HG03045 (cell line): Measurements from ENCODE around the gene RRAGA.
"Not testable (repeated sequence)": the region's sequence is repeated elsewhere in the genome, so short reads cannot be mapped to it uniquely, and the experiment has no call there.

Experiments used
- ATAC-seq: cut with Tn5 transposase; IDR thresholded peaks from one replicate; pipeline ENCODE4 v1.9.1; 2021; ENCODE audit warnings: mild to moderate bottlenecking, moderate library complexity; ENCODE audit not compliant: unreplicated experiment

Gene RRAGA

DNA sequence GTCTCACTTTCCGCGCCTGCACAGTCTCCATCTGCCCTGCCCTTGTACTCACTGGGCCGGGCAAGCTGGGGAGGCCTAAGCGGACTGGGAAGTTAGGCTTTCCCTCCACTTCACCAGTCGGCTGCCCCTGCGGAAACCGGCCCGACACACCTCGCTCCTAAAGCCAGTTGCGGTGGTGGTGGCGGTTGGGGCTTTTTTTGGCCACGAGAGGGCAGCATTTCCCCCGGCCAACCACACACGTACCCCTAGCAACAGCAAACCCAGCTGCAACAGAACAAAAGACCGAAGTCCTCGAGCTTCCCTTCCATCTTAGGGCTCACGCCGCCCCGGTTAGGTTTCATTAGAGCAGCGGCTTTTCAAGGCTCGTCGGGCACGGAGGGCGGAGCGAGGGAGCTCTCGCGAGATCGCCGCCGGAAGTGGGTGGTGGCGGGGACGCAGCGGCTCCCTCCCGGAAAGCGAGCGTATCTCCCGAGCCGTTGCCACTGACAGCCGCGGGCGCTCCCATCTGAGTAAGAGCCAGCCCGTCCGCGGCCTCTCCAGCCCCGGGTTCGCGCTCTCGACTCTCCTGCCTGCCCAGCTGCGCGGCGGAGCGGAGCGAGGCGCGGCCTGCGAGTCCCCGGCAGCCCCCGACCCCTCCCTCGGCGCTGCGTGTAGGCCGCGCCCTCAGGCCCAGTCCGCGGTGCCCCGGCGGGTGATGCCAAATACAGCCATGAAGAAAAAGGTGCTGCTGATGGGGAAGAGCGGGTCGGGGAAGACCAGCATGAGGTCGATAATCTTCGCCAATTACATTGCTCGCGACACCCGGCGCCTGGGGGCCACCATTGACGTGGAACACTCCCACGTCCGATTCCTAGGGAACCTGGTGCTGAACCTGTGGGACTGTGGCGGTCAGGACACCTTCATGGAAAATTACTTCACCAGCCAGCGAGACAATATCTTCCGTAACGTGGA lies at the start of gene RRAGA:
Gene RRAGA, plus strand, starts transcription at position 462 of the 951 bp plus-strand sequence. Its CDS starts 233 bp downstream, at position 695.
- peak; percentile 89 for ATAC-seq

- ATAC-seq = no peak
These were observed 49.1 kb upstream of the RRAGA start for GRCh38 chr9:19000133-19000532.

GRCh38 chr9:19009391-19009965 lies 39.7 kb upstream of the RRAGA start:
- no peak for ATAC-seq

DNA sequence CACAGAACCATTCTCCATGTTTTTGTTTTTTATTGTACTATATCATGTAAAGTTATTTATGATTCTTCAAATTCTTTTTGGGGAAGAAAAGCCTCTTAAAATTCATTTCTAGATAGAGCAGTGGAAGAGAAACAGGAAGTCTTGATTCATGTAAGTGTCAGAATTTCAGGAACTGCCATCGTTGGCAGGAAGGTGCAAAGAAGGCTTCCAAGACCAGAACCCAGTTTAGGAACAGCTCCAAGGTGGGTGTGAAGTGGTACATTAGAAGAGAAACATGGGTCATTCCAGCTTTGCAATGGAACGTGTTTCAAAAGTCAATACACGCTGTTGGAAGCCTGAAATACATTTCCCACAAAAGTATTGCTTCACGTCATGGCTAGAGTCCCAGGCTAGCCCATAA lies 31.0 kb upstream of the RRAGA start:
- ATAC-seq = no peak

DNA sequence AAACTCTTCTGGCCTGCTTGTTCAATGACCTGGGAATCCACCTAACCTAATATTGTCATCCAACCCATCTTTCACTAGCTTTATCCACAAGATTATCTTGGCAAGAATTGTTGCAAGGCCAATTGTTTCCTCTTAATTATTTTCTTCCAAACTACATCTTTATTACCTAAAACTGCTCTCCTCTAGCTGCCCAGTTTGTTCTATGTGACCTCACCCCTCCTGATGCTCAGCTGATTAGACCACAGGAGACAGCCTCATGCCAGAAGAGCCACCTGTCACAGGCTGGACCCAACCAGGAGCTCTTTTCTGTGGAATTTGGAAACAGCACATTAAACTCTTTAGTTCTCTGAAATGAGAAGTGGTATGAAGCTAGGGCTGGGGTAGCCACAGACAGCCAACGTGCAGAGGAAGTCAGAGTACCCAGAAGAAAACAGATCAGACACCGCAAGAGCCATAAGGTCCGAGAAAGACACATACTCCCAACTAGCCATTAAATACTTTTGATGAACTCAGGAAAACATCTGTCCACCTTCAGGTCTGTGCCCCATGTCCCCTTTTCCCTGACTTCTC lies 28.3 kb upstream of the RRAGA start:
- no peak for ATAC-seq

DNA sequence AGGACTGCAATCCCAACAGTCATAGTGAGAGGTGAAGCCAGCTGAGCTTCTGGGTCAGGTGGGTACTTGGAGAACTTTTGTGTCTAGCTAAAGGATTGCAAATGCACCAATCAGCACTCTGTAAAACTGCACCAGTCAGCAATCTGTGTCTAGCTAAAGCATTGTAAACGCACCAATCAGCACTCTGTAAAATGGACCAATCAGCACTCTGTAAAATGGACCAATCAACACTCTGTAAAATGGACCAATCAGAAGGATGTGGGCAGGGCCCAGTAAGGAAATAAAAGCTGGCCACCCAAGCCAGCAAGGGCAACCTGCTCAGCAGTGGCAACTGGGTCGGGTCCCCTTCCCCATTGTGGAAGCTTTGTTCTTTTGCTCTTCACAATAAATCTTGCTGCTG lies 27.6 kb upstream of the RRAGA start:
- ATAC-seq = not testable (repeated sequence)

DNA sequence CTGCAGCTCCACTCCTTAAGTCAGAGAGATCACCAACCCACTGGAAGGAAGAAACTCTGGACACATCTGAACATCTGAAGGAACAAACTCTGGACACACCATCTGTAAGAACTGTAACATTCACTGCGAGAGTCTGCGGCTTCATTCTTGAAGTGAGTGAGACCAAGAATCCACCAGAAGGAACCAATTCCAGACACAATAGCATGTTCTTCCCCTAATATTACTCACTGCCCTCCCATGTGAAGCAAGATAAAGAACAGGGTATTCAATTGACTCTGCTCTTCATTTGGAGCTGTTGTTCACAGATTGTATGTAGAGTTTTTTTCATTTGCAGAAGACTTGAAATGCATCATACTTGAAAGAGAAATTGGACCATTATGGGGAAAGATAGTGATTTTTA lies 27.0 kb upstream of the RRAGA start:
- peak; percentile 65 for ATAC-seq

GRCh38 chr9:19023078-19023477 lies 26.1 kb upstream of the RRAGA start:
- ATAC-seq = no peak

GRCh38 chr9:19026375-19026774 lies 22.9 kb upstream of the RRAGA start:
- ATAC-seq = no peak

GRCh38 chr9:19027825-19028224 lies 21.4 kb upstream of the RRAGA start:
- ATAC-seq = no peak

DNA sequence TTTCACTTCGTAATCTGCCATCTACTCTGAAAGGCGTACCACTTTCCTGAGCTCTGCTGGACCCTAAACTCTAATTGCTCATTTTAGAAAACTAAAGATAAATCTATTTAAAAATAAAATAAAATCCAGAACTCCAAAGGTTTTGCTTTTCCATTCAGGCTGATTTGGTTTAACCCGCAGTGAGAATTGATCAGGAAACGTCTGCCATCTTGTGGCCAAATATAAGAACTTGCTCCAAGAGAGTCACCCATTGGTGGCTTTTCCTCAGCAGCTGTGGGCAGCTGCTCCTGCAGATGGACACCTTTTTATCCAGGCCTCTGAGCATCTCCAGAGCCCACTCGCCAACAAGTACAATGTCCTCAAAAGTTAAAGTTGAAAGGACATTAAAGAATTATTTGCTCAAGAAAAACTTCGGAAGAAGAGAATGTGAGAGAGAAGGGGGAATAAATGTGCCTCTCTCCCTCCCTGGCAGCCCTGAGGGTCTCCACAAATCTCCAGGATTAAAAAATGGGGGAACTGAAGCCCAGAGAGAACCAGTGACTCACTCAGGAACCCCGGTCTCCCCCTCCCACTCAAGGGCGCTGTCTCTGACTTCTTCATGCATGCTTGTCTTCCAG lies 20.3 kb upstream of the RRAGA start:
- ATAC-seq = peak; percentile 54

DNA sequence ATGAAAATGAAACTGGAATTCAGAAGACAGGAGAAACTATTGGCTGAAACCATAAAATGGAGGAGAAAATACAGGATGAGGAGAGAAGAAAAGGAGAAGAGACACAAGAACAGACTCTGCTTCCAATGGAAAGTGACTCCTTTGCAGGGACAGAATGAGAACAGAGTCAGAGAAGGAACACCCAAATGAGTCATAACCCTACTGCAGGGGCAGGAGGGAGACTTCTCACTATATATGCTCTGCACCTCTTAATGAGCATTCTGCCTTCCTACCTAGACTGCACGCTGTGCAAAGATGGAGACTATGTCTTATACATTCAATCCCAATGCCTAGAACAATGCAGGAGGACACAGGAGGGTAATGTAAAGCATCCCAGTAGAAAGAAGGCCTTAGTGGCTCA lies 18.3 kb upstream of the RRAGA start:
- peak; percentile 68 for ATAC-seq

DNA sequence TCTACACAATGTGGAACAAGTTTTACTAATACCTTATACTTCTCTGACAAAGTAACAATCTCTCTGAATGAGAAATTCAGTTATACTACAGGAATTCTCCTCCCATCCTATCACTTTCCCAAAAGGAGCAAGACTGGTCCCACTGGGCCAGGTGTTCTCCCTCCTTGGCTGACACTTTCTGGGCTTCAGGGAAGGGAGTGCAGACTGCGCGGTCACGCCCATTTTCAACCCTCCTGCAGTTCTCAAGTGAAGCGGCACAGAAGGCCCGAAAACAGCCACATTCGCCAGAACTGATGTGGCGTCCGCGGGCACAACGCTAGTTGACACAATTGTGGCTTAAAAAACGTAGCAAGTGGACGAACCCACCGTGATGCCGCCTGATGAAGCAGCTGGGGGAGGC lies 16.8 kb upstream of the RRAGA start:
- no peak for ATAC-seq

GRCh38 chr9:19033015-19033414 lies 16.2 kb upstream of the RRAGA start, which contains the start of gene SAXO1:
Gene SAXO1, minus strand, starts transcription at chr9:19033209. Its CDS starts 301 bp downstream, at chr9:19032908.
- no peak for ATAC-seq

- ATAC-seq = no peak
These were observed 12.6 kb upstream of the RRAGA start for GRCh38 chr9:19036611-19037010.

DNA sequence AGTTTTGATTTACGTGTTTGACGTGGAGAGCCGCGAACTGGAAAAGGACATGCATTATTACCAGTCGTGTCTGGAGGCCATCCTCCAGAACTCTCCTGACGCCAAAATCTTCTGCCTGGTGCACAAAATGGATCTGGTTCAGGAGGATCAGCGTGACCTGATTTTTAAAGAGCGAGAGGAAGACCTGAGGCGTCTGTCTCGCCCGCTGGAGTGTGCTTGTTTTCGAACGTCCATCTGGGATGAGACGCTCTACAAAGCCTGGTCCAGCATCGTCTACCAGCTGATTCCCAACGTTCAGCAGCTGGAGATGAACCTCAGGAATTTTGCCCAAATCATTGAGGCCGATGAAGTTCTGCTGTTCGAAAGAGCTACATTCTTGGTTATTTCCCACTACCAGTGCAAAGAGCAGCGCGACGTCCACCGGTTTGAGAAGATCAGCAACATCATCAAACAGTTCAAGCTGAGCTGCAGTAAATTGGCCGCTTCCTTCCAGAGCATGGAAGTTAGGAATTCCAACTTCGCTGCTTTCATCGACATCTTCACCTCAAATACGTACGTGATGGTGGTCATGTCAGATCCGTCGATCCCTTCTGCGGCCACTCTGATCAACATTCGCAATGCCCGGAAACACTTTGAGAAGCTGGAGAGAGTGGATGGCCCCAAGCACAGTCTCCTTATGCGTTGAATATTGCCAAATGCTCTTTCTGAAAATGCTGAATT lies 850 bp downstream of the RRAGA start:
- no peak for ATAC-seq

DNA sequence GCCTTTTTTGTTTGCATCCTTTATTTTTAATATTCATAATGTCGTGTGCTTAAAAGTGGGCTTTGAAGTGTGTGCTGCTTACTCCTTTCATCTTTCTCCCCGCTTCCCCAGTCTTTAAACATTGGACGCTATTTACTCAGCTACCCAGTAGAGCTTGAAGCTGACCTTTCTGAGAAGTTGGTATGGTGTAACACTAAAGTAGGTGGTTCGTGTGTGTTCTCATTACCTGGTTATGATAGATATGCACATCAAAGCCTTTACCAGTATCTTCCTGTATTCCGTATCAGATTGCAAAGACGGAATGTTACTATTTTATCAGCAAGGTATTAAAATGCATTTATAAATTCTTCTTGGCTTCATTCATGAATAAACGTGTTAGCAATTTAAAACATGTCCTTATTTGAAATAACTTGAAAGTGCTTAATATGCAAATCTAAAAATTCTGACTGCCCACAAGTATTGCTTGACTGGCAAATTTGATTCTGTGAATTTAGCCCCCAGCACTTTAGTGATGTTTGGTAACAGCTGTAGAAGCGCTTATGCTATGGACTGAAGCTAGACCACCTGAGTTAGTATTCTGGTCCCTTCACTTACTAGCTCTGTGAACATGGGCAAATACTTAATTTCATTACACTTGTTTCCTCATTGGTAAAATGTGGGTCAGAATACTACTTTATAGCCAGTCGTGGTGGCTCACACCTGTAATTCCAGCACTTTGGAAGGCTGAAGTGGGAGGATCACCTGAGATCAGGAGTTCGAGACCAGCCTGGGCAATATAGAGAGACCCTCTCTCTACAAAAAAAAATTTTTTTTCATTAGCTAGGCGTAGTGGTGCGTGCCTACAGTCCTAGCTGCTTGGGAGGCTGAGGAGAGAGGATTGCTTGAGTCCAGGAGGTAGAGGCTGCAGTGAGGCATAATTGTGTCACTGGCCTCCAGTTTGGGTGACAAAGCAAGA lies 1.7 kb downstream of the RRAGA start:
- no peak for ATAC-seq

GRCh38 chr9:19057033-19057432 lies 7.8 kb downstream of the RRAGA start:
- no peak for ATAC-seq

GRCh38 chr9:19074229-19074628 lies 25.0 kb downstream of the RRAGA start:
- ATAC-seq = no peak

DNA sequence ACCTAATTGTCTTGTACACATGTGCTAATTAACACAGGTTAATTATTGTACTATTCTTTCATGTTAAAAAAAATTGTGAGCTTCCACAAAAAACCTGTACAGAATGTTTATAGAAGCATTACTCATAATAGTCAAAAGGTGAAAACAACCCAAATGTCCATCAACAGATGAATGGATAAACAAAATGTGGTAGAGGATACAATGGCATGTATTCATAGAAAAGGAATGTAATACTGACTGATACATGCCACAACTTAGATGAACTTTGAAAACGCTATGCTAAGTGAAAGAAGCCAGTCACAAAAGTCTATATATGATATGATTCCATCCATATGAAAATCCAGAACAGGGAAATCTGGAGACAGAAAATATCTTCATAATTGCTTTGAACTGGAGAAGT lies 25.6 kb downstream of the RRAGA start:
- ATAC-seq = no peak
